Neural cell (in vitro differentiated cells): ENCODE measurements around the gene KBTBD8. TPM values are rescaled to one million over a fixed set of nuclear protein-coding genes. Genes with fewer than 3 reads are reported as not detected.

Source experiments
- H2AFZ ChIP-seq: fragments of 200-600, 300-800 bp; sonication (generic), shearing (Covaris generic); 2 replicates; pipeline ENCODE4 v1.6.0; 2014; ENCODE audit warnings: low read depth, mild to moderate bottlenecking, antibody characterized with exemption, low read length, moderate library complexity
- H3F3A ChIP-seq: fragments of 200-600 bp; shearing (Covaris generic); 2 replicates; pipeline ENCODE4 v1.6.1; 2016; ENCODE audit warnings: mild to moderate bottlenecking, moderate library complexity, mixed read lengths, antibody characterized with exemption, low read length; ENCODE audit not compliant: insufficient read depth, poor library complexity, severe bottlenecking
- H3K27ac ChIP-seq: fragments of 200-600, 300-800 bp; sonication (generic), shearing (Covaris generic); 2 replicates; pipeline ENCODE4 v1.5.1; 2014; ENCODE audit warnings: mild to moderate bottlenecking, low read length, moderate library complexity
- H3K27me3 ChIP-seq: fragments of 300-800, 200-600 bp; sonication (generic), shearing (Covaris generic); 2 replicates; pipeline ENCODE4 v1.6.0; 2014; ENCODE audit warnings: mild to moderate bottlenecking, low read depth, low read length, moderate library complexity; ENCODE audit not compliant: insufficient read depth
- H3K36me3 ChIP-seq: fragments of 300-800, 200-600 bp; sonication (generic), shearing (Covaris generic); 2 replicates; pipeline ENCODE4 v1.5.1; 2014; ENCODE audit warnings: mild to moderate bottlenecking, antibody characterized with exemption, low read length, moderate library complexity; ENCODE audit not compliant: insufficient read depth
- H3K4me2 ChIP-seq: fragments of 300-800, 200-600 bp; sonication (generic), shearing (Covaris generic); 2 replicates; pipeline ENCODE4 v1.6.0; 2014; ENCODE audit warnings: mild to moderate bottlenecking, low read length
- H3K4me3 ChIP-seq: fragments of 300-800, 200-600 bp; sonication (generic), shearing (Covaris generic); 2 replicates; pipeline ENCODE4 v1.5.1; 2014; ENCODE audit warnings: mild to moderate bottlenecking, low read length, moderate library complexity
- H3K79me2 ChIP-seq: fragments of 200-600 bp; shearing (Covaris generic); replicated peaks from 2 replicates; pipeline ENCODE4 v1.6.0; 2014; ENCODE audit warnings: mild to moderate bottlenecking, low read length, moderate library complexity; ENCODE audit not compliant: insufficient read depth
- H3K9ac ChIP-seq: fragments of 300-800, 200-600 bp; sonication (generic), shearing (Covaris generic); 2 replicates; pipeline ENCODE4 v1.6.1; 2016; ENCODE audit warnings: mild to moderate bottlenecking, low read length, mixed read lengths
- H3K9me2 ChIP-seq: fragments of 200-600 bp; shearing (Covaris generic); 2 replicates; pipeline ENCODE4 v1.6.1; 2016; ENCODE audit warnings: mild to moderate bottlenecking, low read length, mixed read lengths; ENCODE audit not compliant: insufficient read depth
- H3K9me3 ChIP-seq: fragments of 200-600, 300-800 bp; sonication (generic), shearing (Covaris generic); 2 replicates; pipeline ENCODE4 v1.6.1; 2016; ENCODE audit warnings: mild to moderate bottlenecking, mixed run types, low read length, moderate library complexity, mixed read lengths
- H4K20me1 ChIP-seq: fragments of 200-600 bp; shearing (Covaris generic); 2 replicates; pipeline ENCODE4 v1.6.1; 2016; ENCODE audit warnings: mild to moderate bottlenecking, mixed run types; ENCODE audit not compliant: insufficient read depth
- EP300 ChIP-seq: fragments of 450-650 bp; conservative IDR thresholded peaks from 2 replicates; pipeline ENCODE4 v1.6.1; 2014; ENCODE audit warnings: antibody characterized with exemption, mild to moderate bottlenecking, moderate library complexity; ENCODE audit not compliant: poor library complexity, severe bottlenecking
- EZH2 ChIP-seq: fragments of 200-600, 300-800 bp; shearing (Covaris generic), sonication (generic); IDR thresholded peaks from 2 replicates; pipeline ENCODE4 v1.6.1; 2014; ENCODE audit warnings: antibody characterized with exemption, low read length, borderline replicate concordance, mild to moderate bottlenecking; ENCODE audit not compliant: insufficient read depth, poor library complexity, severe bottlenecking
- MXI1 ChIP-seq: fragments of 450-650 bp; conservative IDR thresholded peaks from 2 replicates; pipeline ENCODE4 v1.6.1; 2014; ENCODE audit warnings: antibody characterized with exemption, mild to moderate bottlenecking; ENCODE audit not compliant: poor library complexity, severe bottlenecking
- POLR2AphosphoS5 ChIP-seq: IDR thresholded peaks from 2 replicates; pipeline ENCODE4 v1.6.1; 2012
- RAD21 ChIP-seq: fragments of 450-650 bp; conservative IDR thresholded peaks from 2 replicates; pipeline ENCODE4 v1.6.1; 2014; ENCODE audit warnings: antibody characterized with exemption, mild to moderate bottlenecking, moderate library complexity
- SMC3 ChIP-seq: fragments of 450-650 bp; conservative IDR thresholded peaks from 2 replicates; pipeline ENCODE4 v1.6.1; 2014; ENCODE audit warnings: antibody characterized with exemption, mild to moderate bottlenecking, moderate library complexity; ENCODE audit not compliant: poor library complexity
- TAF1 ChIP-seq: IDR thresholded peaks from 2 replicates; pipeline ENCODE4 v1.6.1; 2012; ENCODE audit warnings: low read depth
- polyA plus RNA-seq: library from polyadenylated mRNA; depleted of rRNA; stranded (reverse); fragments of >200 nt; gene quantifications from 2 replicates; pipeline ENCODE4 v1.2.3, GENCODE V29; 2014
- TF ChIP-seq, protein P1 (sequence below): IDR thresholded peaks from 2 replicates; pipeline ENCODE4 v1.6.1; 2012; ENCODE audit warnings: borderline replicate concordance
- TF ChIP-seq, protein P2 (sequence below): fragments of 450-650 bp; IDR thresholded peaks from 2 replicates; pipeline ENCODE4 v1.5.1; 2014; ENCODE audit warnings: antibody characterized with exemption, mild to moderate bottlenecking, moderate library complexity; ENCODE audit not compliant: poor library complexity, severe bottlenecking

The KBTBD8 gene
- polyA plus RNA-seq, 1 donor from 2014 or later: 4.7 TPM

DNA sequence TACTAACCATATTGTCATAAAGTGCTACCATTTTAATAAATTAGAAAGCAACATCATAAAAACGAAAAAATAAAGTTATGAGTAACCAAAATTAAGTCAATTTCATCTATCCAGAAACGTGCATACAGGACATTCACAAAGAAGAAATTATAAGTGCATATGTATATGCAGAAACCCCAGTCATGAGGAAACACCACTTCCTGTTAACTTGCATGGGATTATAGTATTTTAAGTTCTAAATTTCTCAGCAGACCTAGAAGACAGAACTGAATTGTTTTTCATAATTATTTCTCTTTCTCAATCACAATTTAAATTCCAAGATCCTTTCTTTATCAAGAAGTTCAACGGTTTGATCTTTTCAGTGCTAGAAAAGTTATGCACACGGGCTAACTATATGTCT is 1.4 kb upstream of the KBTBD8 start:
- no peaks in the 10 kb centered on the region for H3K36me3 ChIP-seq
- no peak overlapping the region for H3K27ac ChIP-seq
- H3K79me2 ChIP-seq: no peaks in the 10 kb centered on the region
- TF ChIP-seq POLR2AphosphoS5 (no peak), SMC3 (no peak), MXI1 (no peak), TAF1 (no peak), RAD21 (no peak), EP300 (no peak), EZH2 (no peak)
- TF ChIP-seq, protein P1, sequence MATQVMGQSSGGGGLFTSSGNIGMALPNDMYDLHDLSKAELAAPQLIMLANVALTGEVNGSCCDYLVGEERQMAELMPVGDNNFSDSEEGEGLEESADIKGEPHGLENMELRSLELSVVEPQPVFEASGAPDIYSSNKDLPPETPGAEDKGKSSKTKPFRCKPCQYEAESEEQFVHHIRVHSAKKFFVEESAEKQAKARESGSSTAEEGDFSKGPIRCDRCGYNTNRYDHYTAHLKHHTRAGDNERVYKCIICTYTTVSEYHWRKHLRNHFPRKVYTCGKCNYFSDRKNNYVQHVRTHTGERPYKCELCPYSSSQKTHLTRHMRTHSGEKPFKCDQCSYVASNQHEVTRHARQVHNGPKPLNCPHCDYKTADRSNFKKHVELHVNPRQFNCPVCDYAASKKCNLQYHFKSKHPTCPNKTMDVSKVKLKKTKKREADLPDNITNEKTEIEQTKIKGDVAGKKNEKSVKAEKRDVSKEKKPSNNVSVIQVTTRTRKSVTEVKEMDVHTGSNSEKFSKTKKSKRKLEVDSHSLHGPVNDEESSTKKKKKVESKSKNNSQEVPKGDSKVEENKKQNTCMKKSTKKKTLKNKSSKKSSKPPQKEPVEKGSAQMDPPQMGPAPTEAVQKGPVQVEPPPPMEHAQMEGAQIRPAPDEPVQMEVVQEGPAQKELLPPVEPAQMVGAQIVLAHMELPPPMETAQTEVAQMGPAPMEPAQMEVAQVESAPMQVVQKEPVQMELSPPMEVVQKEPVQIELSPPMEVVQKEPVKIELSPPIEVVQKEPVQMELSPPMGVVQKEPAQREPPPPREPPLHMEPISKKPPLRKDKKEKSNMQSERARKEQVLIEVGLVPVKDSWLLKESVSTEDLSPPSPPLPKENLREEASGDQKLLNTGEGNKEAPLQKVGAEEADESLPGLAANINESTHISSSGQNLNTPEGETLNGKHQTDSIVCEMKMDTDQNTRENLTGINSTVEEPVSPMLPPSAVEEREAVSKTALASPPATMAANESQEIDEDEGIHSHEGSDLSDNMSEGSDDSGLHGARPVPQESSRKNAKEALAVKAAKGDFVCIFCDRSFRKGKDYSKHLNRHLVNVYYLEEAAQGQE: no peak
- TF ChIP-seq, protein P2, sequence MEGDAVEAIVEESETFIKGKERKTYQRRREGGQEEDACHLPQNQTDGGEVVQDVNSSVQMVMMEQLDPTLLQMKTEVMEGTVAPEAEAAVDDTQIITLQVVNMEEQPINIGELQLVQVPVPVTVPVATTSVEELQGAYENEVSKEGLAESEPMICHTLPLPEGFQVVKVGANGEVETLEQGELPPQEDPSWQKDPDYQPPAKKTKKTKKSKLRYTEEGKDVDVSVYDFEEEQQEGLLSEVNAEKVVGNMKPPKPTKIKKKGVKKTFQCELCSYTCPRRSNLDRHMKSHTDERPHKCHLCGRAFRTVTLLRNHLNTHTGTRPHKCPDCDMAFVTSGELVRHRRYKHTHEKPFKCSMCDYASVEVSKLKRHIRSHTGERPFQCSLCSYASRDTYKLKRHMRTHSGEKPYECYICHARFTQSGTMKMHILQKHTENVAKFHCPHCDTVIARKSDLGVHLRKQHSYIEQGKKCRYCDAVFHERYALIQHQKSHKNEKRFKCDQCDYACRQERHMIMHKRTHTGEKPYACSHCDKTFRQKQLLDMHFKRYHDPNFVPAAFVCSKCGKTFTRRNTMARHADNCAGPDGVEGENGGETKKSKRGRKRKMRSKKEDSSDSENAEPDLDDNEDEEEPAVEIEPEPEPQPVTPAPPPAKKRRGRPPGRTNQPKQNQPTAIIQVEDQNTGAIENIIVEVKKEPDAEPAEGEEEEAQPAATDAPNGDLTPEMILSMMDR: no peak
- no peak overlapping the region for H3K4me2 ChIP-seq
- no peaks in the 10 kb centered on the region for H4K20me1 ChIP-seq
- H3K9ac ChIP-seq: no peak overlapping the region
- no peaks in the 10 kb centered on the region for H3K27me3 ChIP-seq
- no peaks in the 10 kb centered on the region for H3F3A ChIP-seq
- no peak overlapping the region for H2AFZ ChIP-seq
- no peaks in the 10 kb centered on the region for H3K9me2 ChIP-seq
- H3K9me3 ChIP-seq: no peaks in the 10 kb centered on the region
- H3K4me3 ChIP-seq: no peak overlapping the region

DNA sequence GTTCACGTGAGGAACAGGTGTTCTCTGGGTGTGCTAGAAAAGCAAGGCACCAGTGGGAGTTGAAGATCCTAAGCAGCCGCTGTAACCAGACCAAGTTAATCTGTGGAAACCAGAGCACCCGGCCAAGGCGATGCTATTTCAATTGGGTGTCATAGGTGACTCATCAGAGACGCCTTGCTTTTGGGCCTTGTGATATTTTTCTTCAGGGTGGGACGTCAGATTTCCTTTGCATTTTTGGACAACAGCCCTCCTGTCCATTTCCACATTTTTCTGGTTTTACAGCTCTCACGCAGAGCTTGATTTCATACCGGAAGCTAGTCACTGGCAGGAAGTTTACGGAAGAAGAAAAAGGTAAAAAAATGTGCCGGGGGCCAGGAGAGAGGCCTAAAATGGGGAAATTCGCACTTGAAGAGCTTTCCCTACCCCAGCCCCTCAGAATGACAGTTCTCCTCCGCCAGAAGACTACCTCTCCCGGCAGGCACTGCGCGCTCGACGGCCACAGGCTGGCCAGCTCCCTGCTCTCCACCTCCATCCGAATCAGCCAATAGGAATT is 471 bp upstream of the KBTBD8 start:
- Histone ChIP-seq H3K4me3 (peak overlapping the region; percentile 86), H3K9ac (no peak overlapping the region), H3K27me3 (no peaks in the 10 kb centered on the region), H3K36me3 (no peaks in the 10 kb centered on the region), H3K4me2 (peak overlapping the region; percentile 62), H3K79me2 (no peaks in the 10 kb centered on the region), H4K20me1 (no peaks in the 10 kb centered on the region), H3K9me3 (no peaks in the 10 kb centered on the region), H3K9me2 (no peaks in the 10 kb centered on the region), H3K27ac (no peak overlapping the region), H3F3A (no peaks in the 10 kb centered on the region), H2AFZ (peak overlapping the region; percentile 86)
- TF ChIP-seq POLR2AphosphoS5: no peak
- no peak for TF ChIP-seq EZH2
- TF ChIP-seq, protein P2: no peak
- TF ChIP-seq, protein P1: no peak
- TF ChIP-seq EP300: no peak
- TF ChIP-seq RAD21: no peak
- no peak for TF ChIP-seq MXI1
- no peak for TF ChIP-seq TAF1
- no peak for TF ChIP-seq SMC3
